Measurements from ENCODE around the gene HIC2. TPM values are rescaled to one million over a fixed set of nuclear protein-coding genes. Genes with fewer than 3 reads are reported as not detected.

HIC2 gene
- total and polyA plus RNA-seq, 9 of the 15 experiments (the other 6 are each of a cell fraction or from before 2014, with no cell fraction given), result 1.7 to 117 (median 35.5) TPM

- TF ChIP-seq PKNOX1 (IDR thresholded peaks at IDR 0.05), result peak; percentile 34; the same call in 1 of the 2 replicates
- no peak for TF ChIP-seq SMARCB1 (IDR thresholded peaks at IDR 0.05; ENCODE audit: insufficient read length, low read depth)
- TF ChIP-seq ZC3H11A (IDR thresholded peaks at IDR 0.05; ENCODE audit: low read depth, low read length), result no peak
- TF ChIP-seq PYGO2 (tag; IDR thresholded peaks at IDR 0.05), result no peak
- no peak for TF ChIP-seq CHCHD3 (CRISPR knock-in tag; IDR thresholded peaks at IDR 0.05)
- no peak for TF ChIP-seq NCOA6 (IDR thresholded peaks at IDR 0.05)
- no peak for TF ChIP-seq GTF2F1 (IDR thresholded peaks at IDR 0.05; ENCODE audit: low read depth, low read length)
- no peak for TF ChIP-seq RBBP5 (IDR thresholded peaks at IDR 0.05; ENCODE audit: borderline replicate concordance, insufficient read depth, low read length, poor library complexity, severe bottlenecking)
- TF ChIP-seq XRCC5 (IDR thresholded peaks at IDR 0.05; ENCODE audit: low read depth, low read length), result no peak
- TF ChIP-seq HINFP (tag; conservative IDR thresholded peaks at IDR 0.05; ENCODE audit: low read depth), result no peak
- 0 out of 2 replicates have a peak, but pooled peaks have one; percentile 3 for TF ChIP-seq PBX2 (CRISPR knock-in tag; IDR thresholded peaks at IDR 0.05; ENCODE audit: low read depth)
- TF ChIP-seq PBX2 (tag; conservative IDR thresholded peaks at IDR 0.05; ENCODE audit: low read depth), result no peak
- 0 out of 2 replicates have a peak, but pooled peaks have one; percentile 38 for TF ChIP-seq NR2C2 (CRISPR knock-in tag; IDR thresholded peaks at IDR 0.05)
- no peak for TF ChIP-seq NR2C2 (tag; IDR thresholded peaks at IDR 0.05)
- TF ChIP-seq ATF7 (IDR thresholded peaks at IDR 0.05), result no peak
- no peak for TF ChIP-seq TAF1 (IDR thresholded peaks at IDR 0.05; ENCODE audit: control insufficient read depth, extremely low read depth, insufficient read depth, low read length, severe bottlenecking)
- TF ChIP-seq ERF (CRISPR knock-in tag; IDR thresholded peaks at IDR 0.05), result no peak
- TF ChIP-seq NFATC3 (IDR thresholded peaks at IDR 0.05), result no peak
- TF ChIP-seq ELF4 (CRISPR knock-in tag; IDR thresholded peaks at IDR 0.05), result peak; percentile 75
- TF ChIP-seq TCF7L2 (IDR thresholded peaks at IDR 0.05; ENCODE audit: low read depth, low read length), result no peak
- 0 out of 2 replicates have a peak, but pooled peaks have one; percentile 53 for TF ChIP-seq ZNF785 (CRISPR knock-in tag; IDR thresholded peaks at IDR 0.05)
- peak; percentile 90 for TF ChIP-seq HBP1 (CRISPR knock-in tag; IDR thresholded peaks at IDR 0.05)
These were observed 30.7 kb downstream of the HIC2 start (continued) for GRCh38 chr22:21447694-21448402.

All from K562 (cell line).